ENCODE data around the gene ASIC1.
"Not testable (repeated sequence)": the region's sequence is repeated elsewhere in the genome, so short reads cannot be mapped to it uniquely, and the experiment has no call there.

Gene ASIC1

GRCh38 chr12:50061946-50062686 lies 4.7 kb downstream of the ASIC1 start:
- no peak for DNase-seq

GRCh38 chr12:50062728-50063460 lies 5.5 kb downstream of the ASIC1 start:
- no peak for DNase-seq

GRCh38 chr12:50065726-50066310 lies 8.4 kb downstream of the ASIC1 start:
- DNase-seq = no peak

- no peak for DNase-seq
These were observed 9.0 kb downstream of the ASIC1 start for GRCh38 chr12:50066402-50066801.

- no peak for DNase-seq
These were observed 11.7 kb downstream of the ASIC1 start for GRCh38 chr12:50069069-50069468.

GRCh38 chr12:50069539-50069938 lies 12.1 kb downstream of the ASIC1 start:
- DNase-seq = no peak

- no peak for DNase-seq
These were observed 13.1 kb downstream of the ASIC1 start for GRCh38 chr12:50070314-50071060.

GRCh38 chr12:50072198-50072907 lies 15.0 kb downstream of the ASIC1 start:
- no peak for DNase-seq

- DNase-seq = no peak
These were observed 15.8 kb downstream of the ASIC1 start for GRCh38 chr12:50073206-50073605.

DNA sequence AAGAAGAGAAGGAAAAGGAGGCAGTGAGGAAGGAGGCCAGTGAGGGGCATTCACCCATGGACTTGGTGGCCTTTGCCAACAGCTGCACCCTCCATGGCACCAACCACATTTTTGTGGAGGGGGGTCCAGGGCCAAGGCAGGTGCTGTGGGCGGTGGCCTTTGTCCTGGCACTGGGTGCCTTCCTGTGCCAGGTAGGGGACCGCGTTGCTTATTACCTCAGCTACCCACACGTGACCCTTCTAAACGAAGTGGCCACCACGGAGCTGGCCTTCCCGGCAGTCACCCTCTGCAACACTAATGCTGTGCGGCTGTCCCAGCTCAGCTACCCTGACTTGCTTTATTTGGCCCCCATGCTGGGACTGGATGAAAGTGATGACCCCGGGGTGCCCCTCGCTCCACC lies 16.3 kb downstream of the ASIC1 start:
- no peak for DNase-seq

GRCh38 chr12:50074936-50075807 lies 17.8 kb downstream of the ASIC1 start:
- peak; percentile 49 for DNase-seq

DNA sequence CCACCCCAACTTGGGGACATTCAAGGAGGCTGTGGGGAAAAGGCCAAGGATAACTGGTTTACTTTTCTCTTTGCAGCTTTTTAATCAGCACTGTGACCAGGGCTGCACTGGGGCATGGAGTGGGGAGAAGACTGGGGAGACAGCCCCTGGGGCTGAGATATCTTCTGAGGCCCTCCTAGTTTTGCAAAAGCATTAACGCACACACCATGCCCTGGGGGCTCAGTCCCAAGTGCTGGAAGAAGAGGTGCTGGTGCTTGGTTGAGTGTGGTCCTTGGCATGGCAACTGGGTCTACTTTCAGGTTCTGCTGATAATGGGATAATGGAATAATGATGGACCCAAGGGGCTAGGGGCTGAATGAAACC lies 18.4 kb downstream of the ASIC1 start:
- no peak for DNase-seq

DNA sequence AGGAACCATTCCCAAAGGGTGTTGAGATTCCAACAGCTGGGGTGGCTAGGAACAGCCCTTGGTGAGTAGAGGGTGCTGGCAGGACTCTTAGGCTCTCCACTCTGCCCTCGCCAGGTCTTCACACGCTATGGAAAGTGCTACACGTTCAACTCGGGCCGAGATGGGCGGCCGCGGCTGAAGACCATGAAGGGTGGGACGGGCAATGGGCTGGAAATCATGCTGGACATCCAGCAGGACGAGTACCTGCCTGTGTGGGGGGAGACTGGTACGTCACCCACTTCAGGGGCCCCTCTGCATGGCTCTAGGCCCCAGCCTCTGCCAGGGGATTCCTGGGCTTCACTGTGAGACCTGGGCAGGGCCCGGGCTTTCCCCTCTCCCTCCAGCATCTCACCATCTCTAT lies 19.7 kb downstream of the ASIC1 start:
- no peak for DNase-seq

- no peak for DNase-seq
These were observed 20.9 kb downstream of the ASIC1 start for GRCh38 chr12:50078281-50078680.

- no peak for DNase-seq
These were observed 22.4 kb downstream of the ASIC1 start for GRCh38 chr12:50079771-50080170.

GRCh38 chr12:50081096-50081808 lies 23.9 kb downstream of the ASIC1 start:
- no peak for DNase-seq

- no peak for DNase-seq
These were observed 25.2 kb downstream of the ASIC1 start for GRCh38 chr12:50082644-50083043.

GRCh38 chr12:50083301-50083700 lies 25.9 kb downstream of the ASIC1 start:
- DNase-seq = no peak

GRCh38 chr12:50084409-50084774 lies 27.0 kb downstream of the ASIC1 start:
- not testable (repeated sequence) for DNase-seq

GRCh38 chr12:50084775-50085614 lies 27.6 kb downstream of the ASIC1 start, which contains the start of gene SMARCD1:
Gene SMARCD1, plus strand, starts transcription at chr12:50085342. Its CDS starts 28 bp downstream, at chr12:50085370.
- peak; percentile 96 for DNase-seq
